MM.1S (cell line): ENCODE results near the gene CASP4.

ENCODE experiments used
- DNase-seq: peaks from one replicate; pipeline ENCODE4 v3.0.0-alpha.2; 2015
- H2AFZ ChIP-seq: fragments of 300-600 bp; sonication (generic); 2 replicates; pipeline ENCODE4 v1.6.0; 2016; ENCODE audit warnings: antibody characterized with exemption, low read length
- H3F3A ChIP-seq: fragments of 300-600 bp; sonication (generic); 2 replicates; pipeline ENCODE4 v1.6.1; 2016; ENCODE audit warnings: mild to moderate bottlenecking, antibody characterized with exemption, low read length, moderate library complexity, mixed read lengths; ENCODE audit not compliant: insufficient read depth
- H3K27ac ChIP-seq: fragments of 300-600 bp; sonication (generic); 2 replicates; pipeline ENCODE4 v1.5.1; 2016; ENCODE audit warnings: mild to moderate bottlenecking, low read length
- H3K27me3 ChIP-seq: fragments of 300-600 bp; sonication (generic); replicated peaks from 2 replicates; pipeline ENCODE4 v1.6.0; 2016; ENCODE audit warnings: low read length; ENCODE audit not compliant: insufficient read depth
- H3K36me3 ChIP-seq: fragments of 300-600 bp; sonication (generic); replicated peaks from 2 replicates; pipeline ENCODE4 v1.6.1; 2016; ENCODE audit warnings: mild to moderate bottlenecking, low read length, mixed read lengths; ENCODE audit not compliant: insufficient read depth
- H3K4me1 ChIP-seq: fragments of 300-600 bp; sonication (generic); 2 replicates; pipeline ENCODE4 v1.6.1; 2016; ENCODE audit warnings: low read length, mixed read lengths
- H3K4me2 ChIP-seq: fragments of 300-600 bp; sonication (generic); 2 replicates; pipeline ENCODE4 v1.6.0; 2016; ENCODE audit warnings: low read depth, low read length
- H3K4me3 ChIP-seq: fragments of 300-600 bp; sonication (generic); 2 replicates; pipeline ENCODE4 v1.5.1; 2016; ENCODE audit warnings: low read length, mixed read lengths
- H3K79me2 ChIP-seq: fragments of 300-600 bp; sonication (generic); 2 replicates; pipeline ENCODE4 v1.6.1; 2016; ENCODE audit warnings: mixed run types, low read length, mixed read lengths
- H3K9ac ChIP-seq: fragments of 300-600 bp; sonication (generic); 2 replicates; pipeline ENCODE4 v1.6.1; 2016; ENCODE audit warnings: low read length, mixed read lengths
- H3K9me2 ChIP-seq: fragments of 300-600 bp; sonication (generic); replicated peaks from 2 replicates; pipeline ENCODE4 v1.6.1; 2016; ENCODE audit warnings: mild to moderate bottlenecking, low read length, mixed read lengths; ENCODE audit not compliant: insufficient read depth
- H3K9me3 ChIP-seq: fragments of 300-600 bp; sonication (generic); replicated peaks from 2 replicates; pipeline ENCODE4 v1.6.1; 2016; ENCODE audit warnings: mild to moderate bottlenecking, low read length, mixed read lengths; ENCODE audit not compliant: insufficient read depth
- H4K20me1 ChIP-seq: fragments of 300-600 bp; sonication (generic); 2 replicates; pipeline ENCODE4 v1.6.1; 2016; ENCODE audit warnings: mild to moderate bottlenecking, low read length, moderate library complexity, mixed read lengths; ENCODE audit not compliant: insufficient read depth
- CTCF ChIP-seq: fragments of 300-600 bp; sonication (generic); IDR thresholded peaks from 2 replicates; pipeline ENCODE4 v1.5.1; 2016; ENCODE audit warnings: antibody characterized with exemption, low read length, mixed read lengths
- EZH2 ChIP-seq: fragments of 300-600 bp; sonication (generic); optimal IDR thresholded peaks from 2 replicates; pipeline ENCODE3; 2017; ENCODE audit warnings: low read depth, mild to moderate bottlenecking, antibody characterized with exemption, low read length, mixed read lengths
- EZH2phosphoT487 ChIP-seq: fragments of 300-600 bp; sonication (generic); IDR thresholded peaks from 2 replicates; pipeline ENCODE4 v1.6.1; 2018; ENCODE audit warnings: antibody characterized with exemption, low read length

CASP4 gene

GRCh38 chr11:105004021-105004420 is 35.6 kb upstream of the CASP4 start:
- no peak for DNase-seq
- Histone ChIP-seq H3K79me2 (no peaks in the 10 kb centered on the region), H3K4me1 (peaks cover 8% of the 10 kb centered on the region; the same call in 1 of the 2 replicates), H3K36me3 (no peaks in the 10 kb centered on the region), H3K27ac (no peak overlapping the region), H3K4me3 (no peak overlapping the region), H3F3A (no peaks in the 10 kb centered on the region), H3K27me3 (no peaks in the 10 kb centered on the region), H3K9ac (no peak overlapping the region), H3K9me2 (no peaks in the 10 kb centered on the region), H2AFZ (no peak overlapping the region), H4K20me1 (no peaks in the 10 kb centered on the region), H3K4me2 (no peak overlapping the region), H3K9me3 (no peaks in the 10 kb centered on the region)
- TF ChIP-seq CTCF: no peak
- no peak for TF ChIP-seq EZH2phosphoT487
- TF ChIP-seq EZH2: no peak

DNA sequence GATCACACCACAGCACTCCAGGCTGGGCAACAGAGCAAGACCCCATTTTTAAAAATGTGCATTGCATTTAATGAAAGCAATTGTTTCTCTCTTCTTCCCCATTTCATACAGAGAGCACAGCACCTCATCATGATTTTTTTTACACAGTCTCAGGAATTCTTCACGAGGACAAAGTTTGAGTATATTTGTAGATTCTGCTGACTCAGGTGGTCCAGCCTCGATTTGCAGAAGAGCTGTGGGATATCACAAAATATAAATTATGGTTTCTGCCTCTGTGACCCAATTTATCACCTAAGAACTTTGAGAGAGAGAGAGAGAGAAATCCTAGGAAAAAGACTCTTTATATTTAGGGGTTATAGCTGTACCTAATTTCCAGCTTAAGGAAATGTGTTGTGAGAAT is 34.8 kb upstream of the CASP4 start:
- Histone ChIP-seq H3K79me2 (no peaks in the 10 kb centered on the region), H3K27me3 (no peaks in the 10 kb centered on the region), H3K9me3 (no peaks in the 10 kb centered on the region), H2AFZ (no peak overlapping the region), H3K9ac (no peak overlapping the region), H4K20me1 (no peaks in the 10 kb centered on the region), H3K4me2 (no peak overlapping the region), H3K4me3 (no peak overlapping the region), H3K4me1 (peaks cover 8% of the 10 kb centered on the region; the same call in 1 of the 2 replicates), H3K36me3 (no peaks in the 10 kb centered on the region), H3K9me2 (no peaks in the 10 kb centered on the region), H3F3A (no peaks in the 10 kb centered on the region), H3K27ac (no peak overlapping the region)
- no peak for DNase-seq
- TF ChIP-seq CTCF: no peak
- TF ChIP-seq EZH2: no peak
- no peak for TF ChIP-seq EZH2phosphoT487

DNA sequence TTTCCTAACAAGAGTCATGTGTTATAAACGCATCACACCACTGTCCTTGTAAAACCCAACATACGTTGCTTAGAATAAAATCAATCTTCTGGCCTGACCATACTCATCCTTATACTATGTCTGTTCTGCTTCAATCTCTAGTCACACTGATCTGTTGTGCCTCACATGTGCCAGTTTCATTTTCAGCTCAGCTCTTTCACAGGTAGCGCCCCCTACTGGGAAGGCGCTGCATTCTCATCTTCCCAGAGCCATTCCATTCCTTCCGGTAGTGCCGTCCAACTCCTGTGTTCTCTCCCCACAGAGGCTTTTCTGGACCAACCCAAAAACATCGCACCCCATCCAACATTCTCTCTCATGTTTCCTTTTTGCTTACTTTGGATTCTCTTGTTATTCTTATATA is 32.4 kb upstream of the CASP4 start:
- Histone ChIP-seq H3K9me2 (no peaks in the 10 kb centered on the region), H3F3A (no peaks in the 10 kb centered on the region), H3K4me3 (peak overlapping the region; percentile 34; the same call in 1 of the 2 replicates), H3K36me3 (no peaks in the 10 kb centered on the region), H2AFZ (peak overlapping the region; percentile 76), H4K20me1 (no peaks in the 10 kb centered on the region), H3K27ac (no peak overlapping the region), H3K79me2 (no peaks in the 10 kb centered on the region), H3K27me3 (no peaks in the 10 kb centered on the region), H3K9me3 (no peaks in the 10 kb centered on the region), H3K9ac (no peak overlapping the region; the same call in 1 of the 2 replicates), H3K4me2 (peak overlapping the region; percentile 40), H3K4me1 (0 out of 2 replicates have a peak, but pooled peaks cover 2% of the 10 kb centered on the region)
- TF ChIP-seq EZH2 (no peak), CTCF (peak; percentile 92), EZH2phosphoT487 (no peak)
- DNase-seq: peak; percentile 61
